HG03135 (cell line): ENCODE data around the gene CALHM4.
A peak's percentile ranks its signal among the peaks of the same experiment; 100 is the strongest.

Experiments
- ATAC-seq: cut with Tn5 transposase; IDR thresholded peaks from one replicate; pipeline ENCODE4 v1.9.1; 2021; ENCODE audit warnings: mild to moderate bottlenecking, moderate library complexity; ENCODE audit not compliant: unreplicated experiment

The CALHM4 gene

GRCh38 chr6:116553451-116553850 lies at the start of gene CALHM4:
CALHM4 (plus strand) TSS chr6:116553751; CDS start chr6:116553794, 43 bp downstream.
- no peak for ATAC-seq

- no peak for ATAC-seq
Observed at GRCh38 chr6:116507324-116507723, 46.2 kb upstream of the CALHM4 start.

- ATAC-seq: no peak
Observed at GRCh38 chr6:116508527-116508926, 45.0 kb upstream of the CALHM4 start.

GRCh38 chr6:116511424-116512110 lies 42.0 kb upstream of the CALHM4 start, which contains the start of gene CALHM5:
CALHM5 (plus strand) TSS chr6:116511639; CDS start chr6:116511697, 58 bp downstream.
- ATAC-seq: no peak

GRCh38 chr6:116512111-116512559 lies 41.4 kb upstream of the CALHM4 start:
- ATAC-seq: peak; percentile 67

GRCh38 chr6:116512734-116513133 lies 40.8 kb upstream of the CALHM4 start:
- ATAC-seq: no peak

- ATAC-seq: no peak
Observed at GRCh38 chr6:116513224-116513875, 40.2 kb upstream of the CALHM4 start.

GRCh38 chr6:116514111-116514510 lies 39.4 kb upstream of the CALHM4 start:
- no peak for ATAC-seq

GRCh38 chr6:116515141-116515540 lies 38.4 kb upstream of the CALHM4 start:
- ATAC-seq: no peak

GRCh38 chr6:116518621-116519368 lies 34.8 kb upstream of the CALHM4 start:
- ATAC-seq: no peak

- no peak for ATAC-seq
Observed at GRCh38 chr6:116522896-116523295, 30.7 kb upstream of the CALHM4 start.

- no peak for ATAC-seq
Observed at GRCh38 chr6:116524236-116524635, 29.3 kb upstream of the CALHM4 start.

- no peak for ATAC-seq
Observed at GRCh38 chr6:116528133-116528532, 25.4 kb upstream of the CALHM4 start.

- ATAC-seq: no peak
Observed at GRCh38 chr6:116528780-116529179, 24.8 kb upstream of the CALHM4 start.

GRCh38 chr6:116529466-116530290 lies 23.9 kb upstream of the CALHM4 start:
- ATAC-seq: no peak

- no peak for ATAC-seq
Observed at GRCh38 chr6:116530436-116530835, 23.1 kb upstream of the CALHM4 start.

- peak; percentile 74 for ATAC-seq
Observed at GRCh38 chr6:116531675-116532570, 21.6 kb upstream of the CALHM4 start.

- ATAC-seq: no peak
Observed at GRCh38 chr6:116533233-116533957, 20.2 kb upstream of the CALHM4 start.

GRCh38 chr6:116535109-116535508 lies 18.4 kb upstream of the CALHM4 start:
- ATAC-seq: no peak
